ENCODE measurements around the gene SDHA.
"Not testable (repeated sequence)": the region's sequence is repeated elsewhere in the genome, so short reads cannot be mapped to it uniquely, and the experiment has no call there.

The SDHA gene

GRCh38 chr5:213803-214395, 4.2 kb upstream of the SDHA start:
- Mint-ChIP-seq H3K9me3 (no peaks in the 10 kb centered on the region), H3K4me1 (ENCODE audit: low read depth) (peaks cover 39% of the 10 kb centered on the region), H3K4me3 (no peak overlapping the region), H3K36me3 (ENCODE audit: low read depth) (peaks cover 42% of the 10 kb centered on the region), H3K27ac (no peak overlapping the region), H3K27me3 (no peaks in the 10 kb centered on the region)
- intact Hi-C loops (cut with micrococcal nuclease) = no loop called here

- H3K4me1 Mint-ChIP-seq (ENCODE audit: low read depth) = peaks cover 42% of the 10 kb centered on the region
- peaks cover 42% of the 10 kb centered on the region for H3K36me3 Mint-ChIP-seq (ENCODE audit: low read depth)
- intact Hi-C loops (cut with micrococcal nuclease); H3K27ac Mint-ChIP-seq; H3K4me3 Mint-ChIP-seq; H3K27me3 Mint-ChIP-seq; H3K9me3 Mint-ChIP-seq: not testable (repeated sequence)
Measured at GRCh38 chr5:215256-215655, 2.9 kb upstream of the SDHA start.

- Mint-ChIP-seq H3K4me1 (ENCODE audit: low read depth) (peaks cover 46% of the 10 kb centered on the region), H3K36me3 (ENCODE audit: low read depth) (peaks cover 42% of the 10 kb centered on the region), H3K4me3 (peak overlapping the region; percentile 4)
- intact Hi-C loops (cut with micrococcal nuclease); H3K27me3 Mint-ChIP-seq; H3K9me3 Mint-ChIP-seq; H3K27ac Mint-ChIP-seq: not testable (repeated sequence)
Measured at GRCh38 chr5:216076-216475, 2.0 kb upstream of the SDHA start.

GRCh38 chr5:218457-219291, 554 bp downstream of the SDHA start:
- Mint-ChIP-seq H3K36me3 (ENCODE audit: low read depth) (peaks cover 34% of the 10 kb centered on the region), H3K27me3 (no peaks in the 10 kb centered on the region), H3K4me3 (peak overlapping the region; percentile 90), H3K27ac (peak overlapping the region; percentile 87), H3K4me1 (ENCODE audit: low read depth) (peaks cover 67% of the 10 kb centered on the region), H3K9me3 (no peaks in the 10 kb centered on the region)
- intact Hi-C loops (cut with micrococcal nuclease) = loop anchor here (1.0 kb wide), 1 partner anchor 53 kb away; the partner anchor contains the start of gene PDCD6

- peak overlapping the region; percentile 90 for H3K4me3 Mint-ChIP-seq
- no peaks in the 10 kb centered on the region for H3K9me3 Mint-ChIP-seq
- intact Hi-C loops (cut with micrococcal nuclease) = no loop called here
- peak overlapping the region; percentile 87 for H3K27ac Mint-ChIP-seq
- H3K4me1 Mint-ChIP-seq (ENCODE audit: low read depth) = peaks cover 63% of the 10 kb centered on the region
- no peaks in the 10 kb centered on the region for H3K27me3 Mint-ChIP-seq
- peaks cover 32% of the 10 kb centered on the region for H3K36me3 Mint-ChIP-seq (ENCODE audit: low read depth)
Measured at GRCh38 chr5:219460-219863, 1.3 kb downstream of the SDHA start.

- Mint-ChIP-seq H3K9me3 (no peaks in the 10 kb centered on the region), H3K36me3 (ENCODE audit: low read depth) (peaks cover 32% of the 10 kb centered on the region), H3K27me3 (no peaks in the 10 kb centered on the region), H3K27ac (peak overlapping the region; percentile 87), H3K4me1 (ENCODE audit: low read depth) (peaks cover 62% of the 10 kb centered on the region), H3K4me3 (peak overlapping the region; percentile 90)
- intact Hi-C loops (cut with micrococcal nuclease) = no loop called here
Measured at GRCh38 chr5:219991-220390, 1.9 kb downstream of the SDHA start.

- H3K9me3 Mint-ChIP-seq; H3K27me3 Mint-ChIP-seq; H3K4me3 Mint-ChIP-seq; intact Hi-C loops (cut with micrococcal nuclease): not testable (repeated sequence)
- Mint-ChIP-seq H3K4me1 (ENCODE audit: low read depth) (peaks cover 43% of the 10 kb centered on the region), H3K36me3 (ENCODE audit: low read depth) (peaks cover 44% of the 10 kb centered on the region), H3K27ac (peak overlapping the region; percentile 60)
Measured at GRCh38 chr5:222951-223715, 5.0 kb downstream of the SDHA start.

- H3K27me3 Mint-ChIP-seq = no peaks in the 10 kb centered on the region
- H3K4me1 Mint-ChIP-seq (ENCODE audit: low read depth) = peaks cover 43% of the 10 kb centered on the region
- H3K9me3 Mint-ChIP-seq = no peaks in the 10 kb centered on the region
- no peak overlapping the region for H3K4me3 Mint-ChIP-seq
- H3K36me3 Mint-ChIP-seq (ENCODE audit: low read depth) = peaks cover 49% of the 10 kb centered on the region
- intact Hi-C loops (cut with micrococcal nuclease) = no loop called here
- no peak overlapping the region for H3K27ac Mint-ChIP-seq
Measured at GRCh38 chr5:223791-224190, 5.7 kb downstream of the SDHA start.

GRCh38 chr5:225334-225733, 7.2 kb downstream of the SDHA start:
- Mint-ChIP-seq H3K27me3 (no peaks in the 10 kb centered on the region), H3K4me1 (ENCODE audit: low read depth) (peaks cover 28% of the 10 kb centered on the region), H3K27ac (no peak overlapping the region), H3K36me3 (ENCODE audit: low read depth) (peaks cover 60% of the 10 kb centered on the region), H3K9me3 (no peaks in the 10 kb centered on the region), H3K4me3 (no peak overlapping the region)
- intact Hi-C loops (cut with micrococcal nuclease) = no loop called here

GRCh38 chr5:227375-227774, 9.3 kb downstream of the SDHA start:
- H3K27me3 Mint-ChIP-seq; intact Hi-C loops (cut with micrococcal nuclease); H3K4me3 Mint-ChIP-seq; H3K9me3 Mint-ChIP-seq; H3K27ac Mint-ChIP-seq: not testable (repeated sequence)
- Mint-ChIP-seq H3K4me1 (ENCODE audit: low read depth) (peaks cover 12% of the 10 kb centered on the region), H3K36me3 (ENCODE audit: low read depth) (peaks cover 80% of the 10 kb centered on the region)

GRCh38 chr5:228886-229285, 10.8 kb downstream of the SDHA start:
- Mint-ChIP-seq H3K4me3 (no peak overlapping the region), H3K27me3 (no peaks in the 10 kb centered on the region), H3K4me1 (ENCODE audit: low read depth) (no peaks in the 10 kb centered on the region), H3K27ac (no peak overlapping the region), H3K9me3 (no peaks in the 10 kb centered on the region), H3K36me3 (ENCODE audit: low read depth) (peaks cover 95% of the 10 kb centered on the region)
- intact Hi-C loops (cut with micrococcal nuclease) = no loop called here

- intact Hi-C loops (cut with micrococcal nuclease) = no loop called here
- Mint-ChIP-seq H3K27ac (no peak overlapping the region), H3K4me3 (no peak overlapping the region), H3K27me3 (no peaks in the 10 kb centered on the region), H3K9me3 (no peaks in the 10 kb centered on the region), H3K36me3 (ENCODE audit: low read depth) (peaks cover 93% of the 10 kb centered on the region), H3K4me1 (ENCODE audit: low read depth) (no peaks in the 10 kb centered on the region)
Measured at GRCh38 chr5:230711-231110, 12.6 kb downstream of the SDHA start.

GRCh38 chr5:231661-232060, 13.5 kb downstream of the SDHA start:
- intact Hi-C loops (cut with micrococcal nuclease) = no loop called here
- H3K9me3 Mint-ChIP-seq = no peaks in the 10 kb centered on the region
- H3K27ac Mint-ChIP-seq = no peak overlapping the region
- H3K4me3 Mint-ChIP-seq = no peak overlapping the region
- H3K27me3 Mint-ChIP-seq = no peaks in the 10 kb centered on the region
- peaks cover 93% of the 10 kb centered on the region for H3K36me3 Mint-ChIP-seq (ENCODE audit: low read depth)
- no peaks in the 10 kb centered on the region for H3K4me1 Mint-ChIP-seq (ENCODE audit: low read depth)

GRCh38 chr5:233426-233825, 15.3 kb downstream of the SDHA start:
- H3K27ac Mint-ChIP-seq; H3K27me3 Mint-ChIP-seq; H3K9me3 Mint-ChIP-seq; intact Hi-C loops (cut with micrococcal nuclease); H3K4me3 Mint-ChIP-seq; H3K4me1 Mint-ChIP-seq (ENCODE audit: low read depth): not testable (repeated sequence)
- peaks cover 93% of the 10 kb centered on the region for H3K36me3 Mint-ChIP-seq (ENCODE audit: low read depth)

Data from dendritic cell treated with granulocyte-macrophage colony-stimulating factor and Interleukin-4, amounts not matched to agents 40 ng/mL and 50 ng/mL, for 4 days (primary cell).